ENCODE measurements around the gene BHLHA15. TPM values are rescaled to one million over a fixed set of nuclear protein-coding genes. Genes with fewer than 3 reads are reported as not detected.

BHLHA15 gene
- polyA plus RNA-seq, 3 donors = not detected

GRCh38 chr7:98196706-98197605, 14.3 kb upstream of the BHLHA15 start:
- H3K36me3 Mint-ChIP-seq = peaks cover 69 to 73% of the 10 kb centered on the region in 2 donors

More at GRCh38 chr7:98196706-98197605, 14.3 kb upstream of the BHLHA15 start:
- no peak for DNase-seq
- Histone ChIP-seq H3K4me2 (replicated peaks; ENCODE audit: extremely low read depth, low read length, poor library complexity, severe bottlenecking) (no peak overlapping the region), H3K4me3 (replicated peaks in 1 of 3; ENCODE audit: low read depth in 2 of 3, low read length in 3 of 3) (no peak overlapping the region), H3K27ac (ENCODE audit: low read depth in 1 of 2, low read length in 2 of 2) (no peak overlapping the region), H4K20me1 (ENCODE audit: insufficient read depth, low read length) (peaks cover 57% of the 10 kb centered on the region), H3K79me2 (ENCODE audit: insufficient read depth, low read length) (no peaks in the 10 kb centered on the region), H3K9ac (ENCODE audit: insufficient read depth, low read length, poor library complexity, severe bottlenecking) (no peak overlapping the region), H2AFZ (ENCODE audit: insufficient read depth, low read depth, low read length, poor library complexity, severe bottlenecking) (no peak overlapping the region), H3K36me3 (replicated peaks in 1 of 2; ENCODE audit: control insufficient read depth in 1 of 2, insufficient read depth in 2 of 2, low read length in 2 of 2) (peaks cover 27 to 47% of the 10 kb centered on the region in 2 donors), H3K4me1 (ENCODE audit: control insufficient read depth in 1 of 2, insufficient read depth in 2 of 2, low read length in 2 of 2) (peaks cover 0 to 2% of the 10 kb centered on the region in 2 donors), H3K9me3 (replicated peaks in 1 of 2; ENCODE audit: control insufficient read depth in 1 of 2, insufficient read depth in 1 of 2, low read length in 2 of 2) (peaks cover 0 to 6% of the 10 kb centered on the region in 2 donors), H3K27me3 (ENCODE audit: control insufficient read depth in 2 of 2, insufficient read depth in 2 of 2, low read length in 2 of 2) (peaks cover 0 to 7% of the 10 kb centered on the region in 2 donors)
- H3K4me3 Mint-ChIP-seq = no peak overlapping the region
- H3K9me3 Mint-ChIP-seq = peaks cover 0 to 13% (median 8%) of the 10 kb centered on the region in 7 donors
- intact Hi-C loops (cut with micrococcal nuclease) = no loop called here
- peaks cover 8% of the 10 kb centered on the region for H3K4me1 Mint-ChIP-seq
- peak overlapping the region in 2 of 7 donors; percentile 20 to 70 for H3K27ac Mint-ChIP-seq
- 84% methylated on average over 12 of the region's 16 CpGs for WGBS (ENCODE audit: insufficient coverage)
- no peak for TF ChIP-seq CTCF (IDR thresholded peaks at IDR 0.05)
- peaks cover 8 to 20% (median 15%) of the 10 kb centered on the region in 3 donors for H3K27me3 Mint-ChIP-seq (ENCODE audit: low read depth in 3 of 3)
